ENCODE measurements around the gene RALGPS1.

Gene RALGPS1

GRCh38 chr9:127187231-127187956 is 272.8 kb downstream of the RALGPS1 start:
- no peak for DNase-seq (ENCODE audit: low read depth in 2 of 2)

GRCh38 chr9:127188396-127188795 is 273.8 kb downstream of the RALGPS1 start:
- no peak for DNase-seq (ENCODE audit: low read depth in 2 of 2)

- no peak for DNase-seq (ENCODE audit: low read depth in 2 of 2)
Measured at GRCh38 chr9:127189628-127190027, 275.0 kb downstream of the RALGPS1 start.

- DNase-seq (ENCODE audit: low read depth in 2 of 2): no peak
Measured at GRCh38 chr9:127192744-127193143, 278.2 kb downstream of the RALGPS1 start.

GRCh38 chr9:127193483-127193882 is 278.9 kb downstream of the RALGPS1 start:
- no peak for DNase-seq (ENCODE audit: low read depth in 2 of 2)

GRCh38 chr9:127194881-127195713 is 280.5 kb downstream of the RALGPS1 start:
- DNase-seq (ENCODE audit: low read depth in 2 of 2): no peak

GRCh38 chr9:127195976-127196825 is 281.6 kb downstream of the RALGPS1 start:
- no peak for DNase-seq (ENCODE audit: low read depth in 2 of 2)

- DNase-seq (ENCODE audit: low read depth in 2 of 2): no peak
Measured at GRCh38 chr9:127196826-127197145, 282.2 kb downstream of the RALGPS1 start.

GRCh38 chr9:127197186-127197860 is 282.7 kb downstream of the RALGPS1 start:
- no peak for DNase-seq (ENCODE audit: low read depth in 2 of 2)

GRCh38 chr9:127197861-127198430 is 283.4 kb downstream of the RALGPS1 start:
- no peak for DNase-seq (ENCODE audit: low read depth in 2 of 2)

GRCh38 chr9:127198587-127198986 is 284.0 kb downstream of the RALGPS1 start:
- no peak for DNase-seq (ENCODE audit: low read depth in 2 of 2)

GRCh38 chr9:127199001-127199791 is 284.6 kb downstream of the RALGPS1 start:
- DNase-seq (ENCODE audit: low read depth in 2 of 2): peak; percentile 69 to 71

GRCh38 chr9:127200106-127200862 is 285.7 kb downstream of the RALGPS1 start:
- DNase-seq (ENCODE audit: low read depth in 2 of 2): no peak

- DNase-seq (ENCODE audit: low read depth in 2 of 2): no peak
Measured at GRCh38 chr9:127201071-127201541, 286.5 kb downstream of the RALGPS1 start.

GRCh38 chr9:127201731-127202130 is 287.1 kb downstream of the RALGPS1 start:
- no peak for DNase-seq (ENCODE audit: low read depth in 2 of 2)

- no peak for DNase-seq (ENCODE audit: low read depth in 2 of 2)
Measured at GRCh38 chr9:127202461-127203169, 288.0 kb downstream of the RALGPS1 start.

GRCh38 chr9:127203681-127204327 is 289.2 kb downstream of the RALGPS1 start:
- no peak for DNase-seq (ENCODE audit: low read depth in 2 of 2)

GRCh38 chr9:127204771-127205470 is 290.3 kb downstream of the RALGPS1 start:
- no peak for DNase-seq (ENCODE audit: low read depth in 2 of 2)
